Measurements from ENCODE around the gene ST6GAL1.

Gene ST6GAL1

DNA sequence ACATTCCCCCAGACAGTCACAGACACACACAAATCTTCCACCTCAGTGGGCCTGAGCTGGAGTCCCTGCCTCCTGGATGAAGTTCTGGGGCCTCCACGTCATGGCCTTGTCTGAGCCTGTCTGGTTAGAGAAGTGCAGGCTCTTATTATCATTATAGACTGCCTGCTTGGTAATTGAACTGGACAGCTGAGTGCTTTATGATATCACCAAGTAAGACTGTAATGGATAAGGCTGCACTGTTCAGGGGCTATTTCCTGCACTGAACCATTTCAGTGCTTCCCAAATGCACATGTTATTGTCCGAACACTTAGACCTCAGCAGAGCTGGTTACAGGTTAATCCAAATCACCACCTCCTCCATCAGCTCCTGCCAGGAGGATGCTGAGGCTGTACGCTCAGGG, 8.7 kb upstream of the ST6GAL1 start:
- Histone ChIP-seq H2AK5ac (ENCODE audit: low read length) (no peak overlapping the region), H3K4me3 (ENCODE audit: low read depth, low read length) (no peak overlapping the region), H2AFZ (ENCODE audit: insufficient read depth, low read length, poor library complexity) (no peak overlapping the region), H3K36me3 (ENCODE audit: control insufficient read depth in 1 of 2, insufficient read depth in 2 of 2, low read length in 2 of 2) (no peaks in the 10 kb centered on the region), H4K91ac (ENCODE audit: low read depth, low read length) (no peak overlapping the region), H4K12ac (ENCODE audit: low read depth, low read length) (no peak overlapping the region), H3K4ac (ENCODE audit: low read depth, low read length) (no peak overlapping the region), H3K14ac (ENCODE audit: low read length) (peak overlapping the region; percentile 37), H3K4me2 (ENCODE audit: low read length) (no peak overlapping the region), H2BK120ac (ENCODE audit: insufficient read depth, low read length, poor library complexity) (no peak overlapping the region), H2BK5ac (ENCODE audit: low read depth, low read length, poor library complexity) (no peak overlapping the region), H3K27ac (ENCODE audit: low read depth, low read length) (no peak overlapping the region), H3K4me1 (ENCODE audit: control insufficient read depth in 1 of 2, insufficient read depth in 2 of 2, low read length in 2 of 2) (no peaks in the 10 kb centered on the region), H3K23ac (ENCODE audit: low read length) (no peak overlapping the region), H2BK12ac (ENCODE audit: low read length) (no peak overlapping the region), H4K8ac (ENCODE audit: low read depth, low read length) (no peak overlapping the region), H3K9me3 (ENCODE audit: insufficient read depth, low read depth, low read length) (no peaks in the 10 kb centered on the region), H3K79me2 (ENCODE audit: control insufficient read depth, insufficient read depth, low read length, poor library complexity) (no peaks in the 10 kb centered on the region), H3K79me1 (ENCODE audit: low read length) (no peaks in the 10 kb centered on the region), H3K18ac (ENCODE audit: low read length) (no peak overlapping the region), H3K27me3 (ENCODE audit: insufficient read depth, low read length) (no peaks in the 10 kb centered on the region), H3K9ac (ENCODE audit: low read length) (no peak overlapping the region)
- no peak for DNase-seq
- WGBS (ENCODE audit: extremely low coverage, insufficient coverage, insufficient read length), result no CpG with 5 or more reads among the region's 3 CpGs

DNA sequence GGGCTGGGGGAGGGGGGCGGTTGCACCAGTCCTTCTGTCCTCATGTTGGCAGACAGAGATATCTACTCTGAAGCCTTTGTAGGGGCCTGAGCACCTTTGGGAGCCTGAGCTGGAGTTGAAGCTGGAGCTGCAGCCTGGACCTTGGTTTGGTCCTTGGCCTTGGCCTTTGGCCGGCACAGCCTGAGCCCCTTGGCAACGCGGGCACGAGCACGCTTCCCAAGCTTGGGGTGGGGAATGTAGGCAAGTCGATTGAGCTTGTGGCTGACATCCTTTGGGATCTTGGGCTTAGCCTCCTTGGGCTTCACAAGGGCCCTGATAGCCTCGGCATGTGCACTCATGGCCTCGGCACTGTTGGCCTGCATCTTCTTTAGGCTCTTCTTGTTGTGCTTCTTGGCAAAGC, 8.1 kb upstream of the ST6GAL1 start:
- H4K91ac ChIP-seq (ENCODE audit: low read depth, low read length), result peak overlapping the region; percentile 3
- no peak overlapping the region for H2BK5ac ChIP-seq (ENCODE audit: low read depth, low read length, poor library complexity)
- H2BK120ac ChIP-seq (ENCODE audit: insufficient read depth, low read length, poor library complexity), result no peak overlapping the region
- no peak for DNase-seq
- H3K79me1 ChIP-seq (ENCODE audit: low read length), result no peaks in the 10 kb centered on the region
- WGBS (ENCODE audit: extremely low coverage, insufficient coverage, insufficient read length), result no CpG with 5 or more reads among the region's 9 CpGs
- H2AFZ ChIP-seq (ENCODE audit: insufficient read depth, low read length, poor library complexity), result no peak overlapping the region
- H3K18ac ChIP-seq (ENCODE audit: low read length), result no peak overlapping the region
- H3K4me3 ChIP-seq (ENCODE audit: low read depth, low read length), result no peak overlapping the region
- no peaks in the 10 kb centered on the region for H3K36me3 ChIP-seq (ENCODE audit: control insufficient read depth in 1 of 2, insufficient read depth in 2 of 2, low read length in 2 of 2)
- no peak overlapping the region for H3K14ac ChIP-seq (ENCODE audit: low read length)
- H3K9ac ChIP-seq (ENCODE audit: low read length), result no peak overlapping the region
- no peaks in the 10 kb centered on the region for H3K79me2 ChIP-seq (ENCODE audit: control insufficient read depth, insufficient read depth, low read length, poor library complexity)
- H3K4ac ChIP-seq (ENCODE audit: low read depth, low read length), result no peak overlapping the region
- no peaks in the 10 kb centered on the region for H3K27me3 ChIP-seq (ENCODE audit: insufficient read depth, low read length)
- H2AK5ac ChIP-seq (ENCODE audit: low read length), result no peak overlapping the region
- no peaks in the 10 kb centered on the region for H3K9me3 ChIP-seq (ENCODE audit: insufficient read depth, low read depth, low read length)
- H3K27ac ChIP-seq (ENCODE audit: low read depth, low read length), result no peak overlapping the region
- H3K4me1 ChIP-seq (ENCODE audit: control insufficient read depth in 1 of 2, insufficient read depth in 2 of 2, low read length in 2 of 2), result no peaks in the 10 kb centered on the region
- H2BK12ac ChIP-seq (ENCODE audit: low read length), result no peak overlapping the region
- no peak overlapping the region for H3K4me2 ChIP-seq (ENCODE audit: low read length)
- no peak overlapping the region for H3K23ac ChIP-seq (ENCODE audit: low read length)
- no peak overlapping the region for H4K12ac ChIP-seq (ENCODE audit: low read depth, low read length)
- no peak overlapping the region for H4K8ac ChIP-seq (ENCODE audit: low read depth, low read length)

DNA sequence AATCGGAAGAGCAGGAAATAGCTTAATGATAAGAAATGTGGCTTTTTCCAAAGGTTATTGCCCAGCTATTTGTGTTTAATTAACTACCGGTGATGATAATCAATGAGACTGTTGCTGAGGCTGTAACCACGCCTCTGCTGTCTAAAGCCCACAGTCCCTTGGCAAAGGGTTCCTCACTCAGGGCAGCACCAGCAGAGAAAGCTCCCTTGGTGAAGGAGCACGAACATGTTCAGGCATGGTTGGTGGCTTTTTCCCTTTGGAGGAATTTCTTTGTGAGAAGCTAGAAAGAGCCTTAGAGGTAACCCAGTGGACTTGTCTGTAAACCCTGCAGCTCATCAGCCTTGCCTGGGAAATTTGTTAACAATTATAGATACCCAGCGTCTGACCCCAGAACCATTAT, 7.5 kb upstream of the ST6GAL1 start:
- no peaks in the 10 kb centered on the region for H3K27me3 ChIP-seq (ENCODE audit: insufficient read depth, low read length)
- H3K36me3 ChIP-seq (ENCODE audit: control insufficient read depth in 1 of 2, insufficient read depth in 2 of 2, low read length in 2 of 2), result no peaks in the 10 kb centered on the region
- no peak overlapping the region for H2BK5ac ChIP-seq (ENCODE audit: low read depth, low read length, poor library complexity)
- no peaks in the 10 kb centered on the region for H3K4me1 ChIP-seq (ENCODE audit: control insufficient read depth in 1 of 2, insufficient read depth in 2 of 2, low read length in 2 of 2)
- H2AK5ac ChIP-seq (ENCODE audit: low read length), result no peak overlapping the region
- WGBS (ENCODE audit: extremely low coverage, insufficient coverage, insufficient read length), result no CpG with 5 or more reads among the region's 5 CpGs
- H3K4ac ChIP-seq (ENCODE audit: low read depth, low read length), result no peak overlapping the region
- H3K14ac ChIP-seq (ENCODE audit: low read length), result no peak overlapping the region
- H2AFZ ChIP-seq (ENCODE audit: insufficient read depth, low read length, poor library complexity), result no peak overlapping the region
- no peaks in the 10 kb centered on the region for H3K79me2 ChIP-seq (ENCODE audit: control insufficient read depth, insufficient read depth, low read length, poor library complexity)
- DNase-seq, result no peak
- no peak overlapping the region for H3K4me2 ChIP-seq (ENCODE audit: low read length)
- H3K9me3 ChIP-seq (ENCODE audit: insufficient read depth, low read depth, low read length), result no peaks in the 10 kb centered on the region
- no peak overlapping the region for H2BK12ac ChIP-seq (ENCODE audit: low read length)
- H2BK120ac ChIP-seq (ENCODE audit: insufficient read depth, low read length, poor library complexity), result no peak overlapping the region
- no peaks in the 10 kb centered on the region for H3K79me1 ChIP-seq (ENCODE audit: low read length)
- no peak overlapping the region for H4K12ac ChIP-seq (ENCODE audit: low read depth, low read length)
- H4K91ac ChIP-seq (ENCODE audit: low read depth, low read length), result no peak overlapping the region
- no peak overlapping the region for H3K18ac ChIP-seq (ENCODE audit: low read length)
- no peak overlapping the region for H3K23ac ChIP-seq (ENCODE audit: low read length)
- no peak overlapping the region for H4K8ac ChIP-seq (ENCODE audit: low read depth, low read length)
- H3K27ac ChIP-seq (ENCODE audit: low read depth, low read length), result no peak overlapping the region
- no peak overlapping the region for H3K4me3 ChIP-seq (ENCODE audit: low read depth, low read length)
- H3K9ac ChIP-seq (ENCODE audit: low read length), result no peak overlapping the region

DNA sequence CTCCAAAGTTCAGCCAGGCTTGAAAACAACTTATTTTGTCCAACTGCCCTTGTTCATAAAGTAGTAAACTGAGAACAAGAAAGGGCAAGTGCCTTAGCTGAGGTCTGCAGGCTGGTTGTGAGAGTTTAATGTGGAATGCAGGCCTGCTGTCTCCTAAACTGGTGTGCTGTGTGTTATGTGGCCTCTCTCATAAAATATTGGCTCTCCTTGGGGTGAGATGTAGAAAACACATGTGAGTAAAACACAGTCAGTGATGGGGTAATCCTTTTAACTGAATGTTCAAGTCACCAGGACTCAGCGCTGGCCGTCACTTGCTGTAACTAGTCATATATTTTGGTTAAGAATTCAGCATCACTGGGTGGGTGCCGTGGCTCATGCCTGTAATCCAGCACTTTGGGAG, 7.1 kb upstream of the ST6GAL1 start:
- H2BK12ac ChIP-seq (ENCODE audit: low read length), result no peak overlapping the region
- no peak overlapping the region for H2BK120ac ChIP-seq (ENCODE audit: insufficient read depth, low read length, poor library complexity)
- no peak overlapping the region for H2AFZ ChIP-seq (ENCODE audit: insufficient read depth, low read length, poor library complexity)
- no peak overlapping the region for H3K9ac ChIP-seq (ENCODE audit: low read length)
- H3K4me1 ChIP-seq (ENCODE audit: control insufficient read depth in 1 of 2, insufficient read depth in 2 of 2, low read length in 2 of 2), result no peaks in the 10 kb centered on the region
- H4K8ac ChIP-seq (ENCODE audit: low read depth, low read length), result no peak overlapping the region
- H4K12ac ChIP-seq (ENCODE audit: low read depth, low read length), result no peak overlapping the region
- no peaks in the 10 kb centered on the region for H3K36me3 ChIP-seq (ENCODE audit: control insufficient read depth in 1 of 2, insufficient read depth in 2 of 2, low read length in 2 of 2)
- no peak overlapping the region for H3K4me2 ChIP-seq (ENCODE audit: low read length)
- H3K4ac ChIP-seq (ENCODE audit: low read depth, low read length), result no peak overlapping the region
- no peak overlapping the region for H4K91ac ChIP-seq (ENCODE audit: low read depth, low read length)
- no peak overlapping the region for H2AK5ac ChIP-seq (ENCODE audit: low read length)
- H3K18ac ChIP-seq (ENCODE audit: low read length), result no peak overlapping the region
- H3K4me3 ChIP-seq (ENCODE audit: low read depth, low read length), result no peak overlapping the region
- no peaks in the 10 kb centered on the region for H3K79me2 ChIP-seq (ENCODE audit: control insufficient read depth, insufficient read depth, low read length, poor library complexity)
- no peak for DNase-seq
- H3K9me3 ChIP-seq (ENCODE audit: insufficient read depth, low read depth, low read length), result no peaks in the 10 kb centered on the region
- H3K79me1 ChIP-seq (ENCODE audit: low read length), result no peaks in the 10 kb centered on the region
- H3K27ac ChIP-seq (ENCODE audit: low read depth, low read length), result no peak overlapping the region
- no peak overlapping the region for H2BK5ac ChIP-seq (ENCODE audit: low read depth, low read length, poor library complexity)
- H3K23ac ChIP-seq (ENCODE audit: low read length), result no peak overlapping the region
- no CpG with 5 or more reads among the region's 3 CpGs for WGBS (ENCODE audit: extremely low coverage, insufficient coverage, insufficient read length)
- H3K14ac ChIP-seq (ENCODE audit: low read length), result no peak overlapping the region
- no peaks in the 10 kb centered on the region for H3K27me3 ChIP-seq (ENCODE audit: insufficient read depth, low read length)
